GM11168 (cell line): ENCODE measurements around the gene DOCK2.

Experiments used
- in situ Hi-C: fragments of 300-500 bp; cut with MboI; formaldehyde crosslinking; loops from one replicate; pipeline ENCODE4 v1.12.0; 2022; ENCODE audit warnings: low sequenced_read_pairs; ENCODE audit not compliant: unreplicated experiment

Gene DOCK2

GRCh38 chr5:169956126-169956525 lies 319.1 kb downstream of the DOCK2 start:
- in situ Hi-C loops = no loop called here

- in situ Hi-C loops = no loop called here
Observed at GRCh38 chr5:169956756-169957155, 319.7 kb downstream of the DOCK2 start.

GRCh38 chr5:169958278-169958677 lies 321.2 kb downstream of the DOCK2 start:
- in situ Hi-C loops = no loop called here

- in situ Hi-C loops = no loop called here
Observed at GRCh38 chr5:169960659-169961058, 323.6 kb downstream of the DOCK2 start.

- in situ Hi-C loops = no loop called here
Observed at GRCh38 chr5:169964246-169964645, 327.2 kb downstream of the DOCK2 start.

GRCh38 chr5:169970339-169970738 lies 333.3 kb downstream of the DOCK2 start:
- in situ Hi-C loops = no loop called here

- in situ Hi-C loops = no loop called here
Observed at GRCh38 chr5:169970911-169971765, 334.1 kb downstream of the DOCK2 start.

GRCh38 chr5:169971780-169972179 lies 334.7 kb downstream of the DOCK2 start:
- in situ Hi-C loops = no loop called here

GRCh38 chr5:169973056-169973455 lies 336.0 kb downstream of the DOCK2 start:
- in situ Hi-C loops = no loop called here

- in situ Hi-C loops = no loop called here
Observed at GRCh38 chr5:169974121-169974770, 337.2 kb downstream of the DOCK2 start.

- in situ Hi-C loops = no loop called here
Observed at GRCh38 chr5:169978714-169979113, 341.6 kb downstream of the DOCK2 start.

GRCh38 chr5:169979871-169980270 lies 342.8 kb downstream of the DOCK2 start:
- in situ Hi-C loops = no loop called here

GRCh38 chr5:169980418-169981053 lies 343.5 kb downstream of the DOCK2 start, which contains the start of gene INSYN2B:
Gene INSYN2B, minus strand, starts transcription at chr5:169980495. Its CDS starts 96,597 bp downstream, at chr5:169883898.
- in situ Hi-C loops = no loop called here

GRCh38 chr5:169988206-169988605 lies 351.1 kb downstream of the DOCK2 start:
- in situ Hi-C loops = no loop called here

GRCh38 chr5:169988947-169989346 lies 351.9 kb downstream of the DOCK2 start:
- in situ Hi-C loops = no loop called here

GRCh38 chr5:169989365-169989764 lies 352.3 kb downstream of the DOCK2 start:
- in situ Hi-C loops = no loop called here

GRCh38 chr5:169991115-169991869 lies 354.2 kb downstream of the DOCK2 start:
- in situ Hi-C loops = no loop called here

GRCh38 chr5:169992789-169993484 lies 355.9 kb downstream of the DOCK2 start:
- in situ Hi-C loops = no loop called here

GRCh38 chr5:169993485-169993790 lies 356.4 kb downstream of the DOCK2 start:
- in situ Hi-C loops = no loop called here

GRCh38 chr5:169997798-169998197 lies 360.7 kb downstream of the DOCK2 start:
- in situ Hi-C loops = no loop called here
